ENCODE data around the gene MLYCD.

GRCh38 chr16:83908798-83909197, 9.9 kb downstream of the MLYCD start:
- TF ChIP-seq, protein P1, sequence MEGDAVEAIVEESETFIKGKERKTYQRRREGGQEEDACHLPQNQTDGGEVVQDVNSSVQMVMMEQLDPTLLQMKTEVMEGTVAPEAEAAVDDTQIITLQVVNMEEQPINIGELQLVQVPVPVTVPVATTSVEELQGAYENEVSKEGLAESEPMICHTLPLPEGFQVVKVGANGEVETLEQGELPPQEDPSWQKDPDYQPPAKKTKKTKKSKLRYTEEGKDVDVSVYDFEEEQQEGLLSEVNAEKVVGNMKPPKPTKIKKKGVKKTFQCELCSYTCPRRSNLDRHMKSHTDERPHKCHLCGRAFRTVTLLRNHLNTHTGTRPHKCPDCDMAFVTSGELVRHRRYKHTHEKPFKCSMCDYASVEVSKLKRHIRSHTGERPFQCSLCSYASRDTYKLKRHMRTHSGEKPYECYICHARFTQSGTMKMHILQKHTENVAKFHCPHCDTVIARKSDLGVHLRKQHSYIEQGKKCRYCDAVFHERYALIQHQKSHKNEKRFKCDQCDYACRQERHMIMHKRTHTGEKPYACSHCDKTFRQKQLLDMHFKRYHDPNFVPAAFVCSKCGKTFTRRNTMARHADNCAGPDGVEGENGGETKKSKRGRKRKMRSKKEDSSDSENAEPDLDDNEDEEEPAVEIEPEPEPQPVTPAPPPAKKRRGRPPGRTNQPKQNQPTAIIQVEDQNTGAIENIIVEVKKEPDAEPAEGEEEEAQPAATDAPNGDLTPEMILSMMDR (IDR thresholded peaks at IDR 0.05; ENCODE audit: low read depth, low read length, poor library complexity, severe bottlenecking) = no peak
- TF ChIP-seq EZH2phosphoT487 (IDR thresholded peaks at IDR 0.05; ENCODE audit: borderline replicate concordance, low read length) = no peak

Data from DOHH2 (cell line).